Uterus (tissue), 4 donors: ENCODE measurements around the gene OXNAD1. TPM values are rescaled to one million over a fixed set of nuclear protein-coding genes. Genes with fewer than 3 reads are reported as not detected.

ENCODE experiments used
- DNase-seq, 2 donors: peaks; one replicate each; pipeline ENCODE4 v3.0.0-alpha.2; 2019 to 2020
- H3K27ac ChIP-seq, 2 donors: fragments of 200-600 bp; sonication (generic); 1 replicate in 1 of 2; 2 replicates in 1 of 2; pipeline ENCODE4 v1.5.1; 2016 to 2018
- H3K27me3 ChIP-seq, 2 donors: fragments of 200-600 bp; sonication (generic); one replicate each; pipeline ENCODE4 v1.5.1; 2018 to 2019; ENCODE audit warnings: control low read depth in 1 of 2
- H3K36me3 ChIP-seq, 2 donors: fragments of 200-600 bp; sonication (generic); one replicate each; pipeline ENCODE4 v1.5.1; 2019; ENCODE audit warnings: control low read depth in 1 of 2
- H3K4me1 ChIP-seq, 2 donors: fragments of 200-600 bp; sonication (generic); one replicate each; pipeline ENCODE4 v1.5.1; 2018 to 2019; ENCODE audit warnings: control low read depth in 1 of 2
- H3K4me3 ChIP-seq, 2 donors: fragments of 200-600 bp; sonication (generic); 1 replicate in 1 of 2; 2 replicates in 1 of 2; pipeline ENCODE4 v1.5.1; 2018 to 2019; ENCODE audit warnings: mild to moderate bottlenecking in 1 of 2
- H3K9me3 ChIP-seq, 2 donors: fragments of 200-600 bp; sonication (generic); one replicate each; pipeline ENCODE4 v1.5.1; 2019; ENCODE audit warnings: control low read depth in 1 of 2
- CTCF ChIP-seq, 4 experiments: fragments of 200-600 bp in 2 of 4; fragments of 450-650 bp in 2 of 4; sonication (generic) in 2 of 4; IDR thresholded peaks; one replicate each; pipeline ENCODE4 v1.5.1; 2016 to 2019; ENCODE audit warnings: antibody characterized with exemption in 4 of 4, mild to moderate bottlenecking in 2 of 4, moderate library complexity in 1 of 4
- POLR2A ChIP-seq, 2 donors: fragments of 450-650 bp; IDR thresholded peaks; one replicate each; pipeline ENCODE4 v1.6.1; 2016; ENCODE audit warnings: antibody characterized with exemption in 2 of 2, mild to moderate bottlenecking in 1 of 2, moderate library complexity in 1 of 2
- intact Hi-C: fragments of 100-400 bp; cut with DNase I; formaldehyde crosslinking; loops from one replicate; pipeline ENCODE4 v1.15.1; 2023; ENCODE audit warnings: low total_unique reads
- total RNA-seq, 4 donors: library from RNA; depleted of rRNA in 3 of 4; stranded (reverse); fragments of >200 nt in 3 of 4; gene quantifications; one replicate each; pipeline versions ENCODE4 v1.1.0 to v1.2.4, GENCODE V29; 2014 to 2023
- donor health status: DM: yes; HTN: yes; CAD: no.

The OXNAD1 gene
- total RNA-seq, 4 donors from 2014 or later = 14.7 to 33.2 (median 32.3) TPM

- H3K4me3 ChIP-seq = no peak overlapping the region
- H3K9me3 ChIP-seq = no peaks in the 10 kb centered on the region
- H3K4me1 ChIP-seq = no peaks in the 10 kb centered on the region
- no peak for TF ChIP-seq POLR2A (IDR thresholded peaks at IDR 0.05)
- no peak for TF ChIP-seq CTCF (IDR thresholded peaks at IDR 0.05)
- DNase-seq = no peak
- no peaks in the 10 kb centered on the region for H3K36me3 ChIP-seq
- H3K27me3 ChIP-seq = no peaks in the 10 kb centered on the region
- H3K27ac ChIP-seq = no peak overlapping the region
- intact Hi-C loops = no loop called here
These were observed 24.3 kb downstream of the OXNAD1 start for GRCh38 chr3:16289144-16289889.

GRCh38 chr3:16290007-16290826, 25.2 kb downstream of the OXNAD1 start:
- Histone ChIP-seq H3K36me3 (no peaks in the 10 kb centered on the region), H3K27me3 (no peaks in the 10 kb centered on the region), H3K4me3 (no peak overlapping the region), H3K27ac (peak overlapping the region in 1 of 2 donors; percentile 13), H3K9me3 (no peaks in the 10 kb centered on the region), H3K4me1 (no peaks in the 10 kb centered on the region)
- DNase-seq = peak; percentile 45 to 67
- intact Hi-C loops = loop anchor here (10.0 kb wide), 2 partner anchors 225 to 255 kb away; partner anchors contain the start of gene RFTN1
- peak; percentile 79 to 88 (median 82) for TF ChIP-seq CTCF (IDR thresholded peaks at IDR 0.05)
- TF ChIP-seq POLR2A (IDR thresholded peaks at IDR 0.05) = no peak

- TF ChIP-seq CTCF (IDR thresholded peaks at IDR 0.05) (no peak), POLR2A (IDR thresholded peaks at IDR 0.05) (no peak)
- no peaks in the 10 kb centered on the region for H3K27me3 ChIP-seq
- H3K36me3 ChIP-seq = no peaks in the 10 kb centered on the region
- DNase-seq = no peak
- intact Hi-C loops = loop anchor here (10.0 kb wide), 2 partner anchors 224 to 254 kb away; partner anchors contain the start of gene RFTN1
- H3K27ac ChIP-seq = peak overlapping the region in 1 of 2 donors; percentile 13
- no peak overlapping the region for H3K4me3 ChIP-seq
- H3K4me1 ChIP-seq = no peaks in the 10 kb centered on the region
- H3K9me3 ChIP-seq = no peaks in the 10 kb centered on the region
These were observed 25.8 kb downstream of the OXNAD1 start for GRCh38 chr3:16290827-16291196.

- intact Hi-C loops = loop anchor here (10.0 kb wide), 2 partner anchors 220 to 250 kb away; partner anchors contain the start of gene RFTN1
These were observed 29.8 kb downstream of the OXNAD1 start for GRCh38 chr3:16294844-16295243.

More at GRCh38 chr3:16294844-16295243, 29.8 kb downstream of the OXNAD1 start:
- TF ChIP-seq CTCF (IDR thresholded peaks at IDR 0.05) (no peak), POLR2A (IDR thresholded peaks at IDR 0.05) (no peak)
- Histone ChIP-seq H3K27me3 (no peaks in the 10 kb centered on the region), H3K27ac (no peak overlapping the region), H3K9me3 (no peaks in the 10 kb centered on the region), H3K4me1 (no peaks in the 10 kb centered on the region), H3K36me3 (no peaks in the 10 kb centered on the region), H3K4me3 (no peak overlapping the region)
- no peak for DNase-seq
